ENCODE measurements around the gene LRIT1. TPM values are rescaled to one million over a fixed set of nuclear protein-coding genes. Genes with fewer than 3 reads are reported as not detected.

LRIT1 gene
- total RNA-seq, 1 experiment from 2014 or later = not detected

GRCh38 chr10:84224411-84225028 is 16.8 kb downstream of the LRIT1 start (continued):
- TF ChIP-seq TEAD4 (CRISPR knock-in tag; IDR thresholded peaks at IDR 0.05) = peak; percentile 82; the same call in 1 of the 2 replicates
- no peak for TF ChIP-seq E2F4 (CRISPR knock-in tag; IDR thresholded peaks at IDR 0.05; ENCODE audit: borderline replicate concordance, low read depth)

GRCh38 chr10:84221916-84222315 is 19.4 kb downstream of the LRIT1 start:
- DNase-seq (ENCODE audit: low spot score) (no peak), ATAC-seq (no peak)
- POLR2A ChIA-PET = interaction anchor here (0.8 kb wide), 1 partner anchor 22 kb away, joined by 3 read pairs; no protein-coding TSS in a partner anchor
- no peak for TF ChIP-seq ZNF317 (CRISPR knock-in tag; IDR thresholded peaks at IDR 0.05; ENCODE audit: borderline replicate concordance, low read depth)
- Mint-ChIP-seq H3K27ac (no peak overlapping the region), H3K9me3 (peaks cover 6% of the 10 kb centered on the region), H3K4me1 (no peaks in the 10 kb centered on the region), H3K27me3 (ENCODE audit: low read depth) (peaks cover 10% of the 10 kb centered on the region), H3K36me3 (no peaks in the 10 kb centered on the region), H3K4me3 (no peak overlapping the region)
- CTCF ChIA-PET = interaction anchor here (0.5 kb wide), 1 partner anchor 1325 kb away, joined by 3 read pairs; no protein-coding TSS in a partner anchor

- Mint-ChIP-seq H3K4me3 (no peak overlapping the region), H3K4me1 (peaks cover 4% of the 10 kb centered on the region; the same call in 1 of the 2 replicates), H3K27ac (no peak overlapping the region), H3K9me3 (peaks cover 6% of the 10 kb centered on the region), H3K36me3 (no peaks in the 10 kb centered on the region), H3K27me3 (ENCODE audit: low read depth) (peaks cover 10% of the 10 kb centered on the region)
- DNase-seq (ENCODE audit: low spot score) (no peak), ATAC-seq (no peak)
- TF ChIP-seq CDX4 (CRISPR knock-in tag; IDR thresholded peaks at IDR 0.05; ENCODE audit: borderline replicate concordance) = no peak
- TF ChIP-seq STAT6 (CRISPR knock-in tag; conservative IDR thresholded peaks at IDR 0.05; ENCODE audit: low read depth) = no peak
- TF ChIP-seq ATF2 (CRISPR knock-in tag; IDR thresholded peaks at IDR 0.05; ENCODE audit: borderline replicate concordance, low read depth) = no peak
- TF ChIP-seq KAT7 (CRISPR knock-in tag; IDR thresholded peaks at IDR 0.05; ENCODE audit: borderline replicate concordance) = no peak
- no peak for TF ChIP-seq GTF2I (CRISPR knock-in tag; conservative IDR thresholded peaks at IDR 0.05)
- TF ChIP-seq SMAD3 (CRISPR knock-in tag; IDR thresholded peaks at IDR 0.05; ENCODE audit: borderline replicate concordance) = no peak
- TF ChIP-seq NFE2L1 (CRISPR knock-in tag; IDR thresholded peaks at IDR 0.05) = no peak
- ChIA-PET POLR2A (no interaction called here), CTCF (interaction anchor here (1.5 to 2.2 kb wide), 2 partner anchors 19 to 39 kb away, joined by 9 read pairs; no protein-coding TSS in a partner anchor)
Measured at GRCh38 chr10:84217746-84218145, 23.6 kb downstream of the LRIT1 start.

GRCh38 chr10:84216834-84217233 is 24.5 kb downstream of the LRIT1 start:
- Mint-ChIP-seq H3K27ac (no peak overlapping the region), H3K27me3 (ENCODE audit: low read depth) (peaks cover 10% of the 10 kb centered on the region), H3K36me3 (no peaks in the 10 kb centered on the region), H3K9me3 (peaks cover 6% of the 10 kb centered on the region), H3K4me3 (no peak overlapping the region), H3K4me1 (peaks cover 4% of the 10 kb centered on the region; the same call in 1 of the 2 replicates)
- ATAC-seq = no peak
- ChIA-PET CTCF (interaction anchor here (0.6 to 2.2 kb wide), 4 partner anchors 20 to 207 kb away, joined by 3 to 9 read pairs (median 6); no protein-coding TSS in a partner anchor), POLR2A (no interaction called here)
- TF ChIP-seq ELF4 (CRISPR knock-in tag; IDR thresholded peaks at IDR 0.05; ENCODE audit: low read depth) (no peak), SOX15 (CRISPR knock-in tag; IDR thresholded peaks at IDR 0.05) (no peak), ZNF396 (CRISPR knock-in tag; IDR thresholded peaks at IDR 0.05; ENCODE audit: borderline replicate concordance) (no peak), E2F5 (CRISPR knock-in tag; IDR thresholded peaks at IDR 0.05) (no peak)
- DNase-seq (ENCODE audit: low spot score) = no peak
